Fibroblast of skin of right quadriceps (primary cell): ENCODE data around the gene CCDC88B.

Source experiments
- DNase-seq: peaks from one replicate; pipeline ENCODE4 v3.0.0-alpha.2; 2013

The CCDC88B gene

GRCh38 chr11:64364911-64365310 lies 24.9 kb downstream of the CCDC88B start:
- no peak for DNase-seq

GRCh38 chr11:64366751-64367150 lies 26.7 kb downstream of the CCDC88B start:
- no peak for DNase-seq

DNA sequence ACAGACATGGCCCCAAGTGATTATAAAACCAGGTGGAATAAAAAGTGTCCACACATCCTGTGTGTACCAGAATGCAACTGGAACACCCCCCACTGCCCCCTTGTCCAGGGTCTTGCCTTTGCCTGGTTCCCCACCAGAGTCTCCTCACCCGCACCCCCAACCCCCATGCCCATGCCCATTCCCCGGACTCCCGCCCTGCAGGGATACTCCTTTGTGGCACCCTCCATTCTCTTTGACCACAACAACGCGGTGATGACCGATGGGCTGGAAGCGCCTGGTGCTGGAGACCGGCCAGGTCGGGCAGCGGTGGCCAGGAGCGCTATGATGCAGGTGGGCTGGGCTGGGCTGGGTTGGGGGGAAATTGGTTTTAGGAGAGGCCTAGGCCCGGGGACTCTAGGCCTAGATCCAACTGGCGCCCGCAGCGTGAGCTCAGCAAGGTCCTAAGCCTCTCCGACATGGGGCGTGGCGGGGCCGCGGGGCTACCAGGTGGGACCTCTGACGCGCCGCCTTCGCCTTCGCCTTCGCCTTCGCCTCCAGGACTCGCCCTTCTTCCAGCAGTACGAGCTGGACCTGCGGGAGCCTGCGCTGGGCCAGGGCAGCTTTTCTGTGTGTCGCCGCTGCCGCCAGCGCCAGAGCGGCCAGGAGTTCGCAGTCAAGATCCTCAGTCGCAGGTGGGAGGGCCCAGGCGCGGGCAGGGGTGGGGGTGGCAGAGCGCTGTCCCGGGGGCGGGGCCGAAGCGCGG lies 28.1 kb downstream of the CCDC88B start:
- no peak for DNase-seq

DNA sequence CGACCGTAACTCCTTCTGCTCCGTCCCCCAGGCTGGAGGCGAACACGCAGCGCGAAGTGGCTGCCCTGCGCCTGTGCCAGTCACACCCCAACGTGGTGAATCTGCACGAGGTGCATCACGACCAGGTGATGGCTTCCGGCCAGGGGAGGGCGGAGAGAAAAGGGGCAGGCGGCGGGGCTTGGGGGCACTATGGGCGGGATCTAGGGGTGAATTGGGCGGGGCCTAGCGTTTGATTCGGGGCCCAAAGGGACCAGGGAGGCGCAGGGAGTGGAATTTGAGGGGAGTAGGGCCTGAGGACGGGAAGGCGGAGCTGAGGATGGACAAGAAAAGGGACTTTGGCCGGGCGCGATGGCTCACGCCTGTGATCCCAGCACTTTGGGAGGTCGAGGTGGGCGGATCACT lies 28.7 kb downstream of the CCDC88B start:
- no peak for DNase-seq

GRCh38 chr11:64369440-64370421 lies 29.7 kb downstream of the CCDC88B start:
- DNase-seq, result no peak

GRCh38 chr11:64371201-64371600 lies 31.2 kb downstream of the CCDC88B start:
- DNase-seq, result no peak

DNA sequence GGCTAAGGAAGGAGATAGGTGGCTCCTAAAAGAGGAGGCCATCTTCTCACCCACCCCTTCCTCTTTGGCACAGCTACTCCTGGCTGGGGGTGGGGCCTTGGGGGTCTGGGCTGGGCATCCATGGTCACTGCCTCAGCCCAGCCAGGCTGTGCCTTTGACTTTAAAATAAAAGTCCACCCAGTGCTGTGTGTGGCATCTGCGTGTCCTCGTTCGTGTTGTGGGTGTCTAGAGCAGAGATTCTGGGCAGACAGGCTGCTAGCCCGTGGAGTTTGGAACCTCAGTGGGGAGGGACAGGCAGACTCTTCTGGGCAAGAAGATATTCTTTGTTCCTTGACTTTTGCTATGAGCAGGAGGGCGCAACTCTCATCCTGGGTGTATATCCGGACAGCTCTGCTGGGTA lies 32.0 kb downstream of the CCDC88B start:
- DNase-seq, result no peak

DNA sequence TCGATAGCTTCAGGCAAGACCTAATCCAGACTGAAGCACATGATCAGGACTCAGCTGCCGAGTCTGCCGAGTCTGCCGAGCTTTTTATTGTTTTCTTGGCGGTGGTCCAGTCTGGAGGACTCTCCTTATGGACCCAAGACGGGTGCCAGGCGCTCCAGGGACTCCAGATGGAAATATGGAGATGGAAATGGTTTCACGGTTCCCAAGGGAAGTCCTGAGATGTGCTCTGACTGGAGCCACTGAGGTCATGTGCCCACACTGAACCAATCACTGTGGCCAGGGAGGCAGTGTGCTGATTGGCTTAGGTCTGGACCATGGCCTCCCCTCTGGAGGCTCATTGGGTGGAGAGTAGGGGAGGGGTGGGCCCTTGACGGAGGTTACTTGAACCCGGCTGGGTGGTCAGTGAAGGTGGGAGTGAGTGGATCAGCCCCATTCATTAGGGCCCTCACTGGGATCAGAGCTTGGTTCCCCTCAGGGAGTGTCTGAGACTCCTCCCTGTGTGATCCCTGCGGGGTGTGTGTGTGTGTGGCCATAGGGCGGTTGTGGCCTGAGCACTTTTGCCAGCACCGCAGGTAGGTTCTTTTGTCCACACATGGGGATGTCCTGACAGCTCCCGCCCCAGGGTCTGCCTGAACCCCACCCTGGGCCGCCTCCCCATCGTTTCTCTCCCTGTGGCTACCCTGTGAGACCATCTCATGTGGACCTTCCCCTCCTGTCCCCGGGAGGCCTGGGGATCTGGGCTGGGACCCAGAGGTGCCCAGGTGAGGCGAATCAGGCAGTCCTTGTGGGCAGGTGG lies 33.0 kb downstream of the CCDC88B start:
- DNase-seq, result peak; percentile 18

DNA sequence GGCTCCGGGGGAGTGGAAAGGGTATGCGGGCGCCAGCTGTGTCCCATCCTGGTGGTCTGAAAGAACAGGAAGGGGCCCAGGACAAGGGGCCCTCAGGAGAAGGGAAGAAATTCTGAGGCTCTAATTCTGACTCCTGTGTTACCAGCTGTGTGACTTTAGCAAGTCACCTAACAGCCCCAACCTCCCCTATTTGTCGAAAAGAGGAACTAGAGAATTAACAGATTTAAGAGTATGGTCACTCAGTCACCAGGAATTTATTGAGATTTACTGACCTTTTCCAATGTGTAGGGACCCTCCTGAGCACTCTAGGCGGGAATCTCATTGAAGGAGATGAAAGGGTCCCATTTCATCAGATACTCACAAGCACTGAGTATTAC lies 33.6 kb downstream of the CCDC88B start:
- DNase-seq, result no peak

DNA sequence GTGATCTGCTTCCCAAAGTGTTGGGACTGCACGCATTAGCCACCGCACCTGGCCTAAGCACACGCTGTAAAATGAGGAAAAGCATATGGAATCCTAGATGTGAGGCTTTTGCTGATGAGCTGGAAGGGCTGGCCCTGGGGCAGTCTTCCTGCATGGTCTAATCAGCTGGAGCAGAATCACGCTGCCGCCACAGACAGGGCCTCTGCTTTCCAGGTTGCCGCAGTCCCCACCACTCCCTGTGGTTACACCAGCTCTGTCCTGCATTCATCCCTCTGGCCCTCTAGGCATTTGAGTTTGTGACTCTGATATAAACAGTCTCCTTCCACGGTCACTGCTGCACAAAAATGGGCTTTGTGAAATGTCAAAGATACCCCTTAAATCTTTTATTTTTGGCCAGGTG lies 36.1 kb downstream of the CCDC88B start:
- DNase-seq, result no peak

DNA sequence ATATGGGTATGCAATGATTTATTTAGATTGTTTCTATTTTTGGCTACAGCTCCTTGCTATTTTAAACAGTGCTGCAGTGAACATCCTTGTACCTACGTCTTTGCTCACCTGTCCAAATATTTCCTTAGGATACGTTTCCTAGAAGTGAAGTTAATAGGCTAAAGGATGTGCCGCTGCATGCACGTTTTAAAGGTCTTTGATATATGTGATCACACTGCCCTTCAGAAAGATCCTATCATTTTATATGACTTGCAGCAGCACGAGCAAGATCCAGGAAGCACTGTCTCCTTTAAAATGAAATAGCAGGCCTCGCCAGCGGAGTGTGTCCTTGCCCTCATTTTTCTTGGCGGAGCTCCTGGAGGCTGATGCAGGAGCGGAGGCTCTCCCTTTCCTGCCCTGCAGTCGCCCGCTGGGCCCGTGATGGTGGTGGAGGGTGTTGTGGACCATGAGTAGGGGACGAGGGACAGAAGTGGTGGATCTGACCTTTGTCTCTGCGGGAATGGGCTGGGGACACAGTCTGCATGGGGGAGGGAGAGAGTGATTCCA lies 38.4 kb downstream of the CCDC88B start:
- DNase-seq, result no peak

DNA sequence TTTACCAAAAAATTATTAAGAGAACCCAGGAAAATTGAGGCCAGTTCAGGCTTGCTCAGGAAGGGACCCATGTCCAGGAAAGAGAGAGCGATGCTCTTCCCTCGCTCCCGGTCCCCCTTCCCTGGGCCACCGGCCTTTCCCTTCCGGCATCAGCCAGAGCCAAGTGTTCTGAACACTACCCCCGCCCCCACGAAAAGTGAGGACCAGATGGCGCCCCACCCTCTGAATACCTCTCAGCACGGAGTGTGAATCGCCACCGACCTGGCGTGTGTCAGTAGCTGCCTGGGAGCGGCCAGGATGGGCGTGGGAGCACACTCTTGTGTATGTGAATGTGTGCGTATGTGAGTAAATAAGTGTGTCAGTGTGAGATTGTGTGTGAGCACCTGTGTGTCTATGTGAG lies 39.2 kb downstream of the CCDC88B start:
- no peak for DNase-seq

DNA sequence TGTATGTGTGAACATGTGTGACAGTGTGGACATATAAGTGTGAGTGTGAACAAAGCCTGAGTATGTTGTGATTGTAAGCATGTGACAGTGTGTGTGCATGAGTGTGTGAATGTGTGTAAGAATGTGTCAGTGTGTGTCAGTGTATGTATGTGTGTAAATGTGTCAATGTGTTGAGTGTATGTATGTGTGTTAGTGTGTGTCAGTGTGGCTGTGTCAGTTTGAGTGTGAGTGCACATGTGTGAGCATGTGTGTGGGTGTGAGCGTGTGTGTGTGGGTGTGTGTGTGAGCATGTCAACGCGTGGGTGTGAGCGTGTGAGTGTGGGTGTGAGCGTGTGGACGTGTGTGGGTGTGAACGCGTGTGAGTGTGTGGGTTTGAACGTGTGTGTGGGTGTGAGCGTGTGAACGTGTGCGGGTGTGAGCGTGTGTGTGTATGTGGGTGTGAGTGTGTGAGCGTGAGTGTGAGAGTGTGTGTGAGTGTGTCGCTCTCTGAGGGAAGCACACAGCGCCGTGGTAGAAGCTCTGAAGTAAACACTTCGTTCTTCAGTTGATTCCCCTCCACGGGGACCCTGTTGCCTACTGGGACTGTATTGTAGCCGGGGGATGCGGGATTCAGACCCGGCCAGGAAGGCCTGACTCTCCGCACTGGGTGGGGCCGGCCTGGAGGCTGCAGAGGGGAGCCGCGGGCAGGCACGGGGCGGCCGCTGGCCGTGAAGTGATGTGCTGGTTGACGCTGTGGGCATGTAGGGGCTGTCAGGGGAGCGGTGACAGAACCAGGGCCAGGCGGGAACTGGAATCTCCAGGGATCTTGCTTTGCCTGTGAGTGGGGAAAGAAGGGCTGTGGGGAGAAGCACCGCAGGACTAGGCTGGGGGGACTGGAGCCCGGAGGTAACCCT lies 40.1 kb downstream of the CCDC88B start:
- DNase-seq, result no peak

DNA sequence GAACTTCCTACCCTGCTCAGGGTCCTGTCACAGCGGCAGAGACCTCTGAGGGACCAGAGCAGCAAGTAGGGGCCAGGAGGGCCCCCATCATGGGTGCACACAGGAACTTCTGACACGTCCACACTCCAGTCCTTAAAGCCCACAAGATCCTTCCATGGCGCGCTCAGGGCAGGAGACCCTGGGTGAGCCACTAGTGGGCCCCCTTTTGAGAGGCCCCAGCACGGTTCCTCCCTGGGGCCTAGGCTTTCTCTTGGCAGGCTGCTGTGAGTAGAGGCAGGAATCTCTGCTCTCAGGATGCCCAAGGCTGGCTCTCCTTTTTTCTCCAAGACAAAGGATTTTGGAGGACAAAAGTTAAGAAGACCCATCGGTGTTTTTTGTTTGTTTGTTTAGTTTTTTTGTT lies 41.3 kb downstream of the CCDC88B start:
- no peak for DNase-seq

GRCh38 chr11:64382047-64382446 lies 42.0 kb downstream of the CCDC88B start:
- DNase-seq, result no peak

DNA sequence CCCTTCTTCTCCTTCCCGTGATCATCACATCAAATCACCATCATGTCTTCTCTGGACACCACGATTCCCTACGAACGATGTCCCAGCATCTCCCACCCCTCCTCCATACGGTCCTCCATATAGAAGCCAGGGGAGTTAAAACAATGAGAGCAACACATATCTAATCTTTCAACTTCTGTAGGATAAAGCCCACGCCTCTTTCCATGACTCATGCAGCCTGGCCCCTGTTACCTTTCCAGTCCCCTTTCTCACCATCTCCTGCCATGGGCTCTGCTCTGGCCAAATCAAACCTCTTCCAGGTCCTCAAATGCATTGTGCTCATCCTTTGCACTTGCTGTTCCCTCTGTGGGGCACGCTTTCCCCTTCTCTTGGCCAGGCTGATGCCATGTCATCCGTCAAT lies 42.6 kb downstream of the CCDC88B start:
- no peak for DNase-seq

DNA sequence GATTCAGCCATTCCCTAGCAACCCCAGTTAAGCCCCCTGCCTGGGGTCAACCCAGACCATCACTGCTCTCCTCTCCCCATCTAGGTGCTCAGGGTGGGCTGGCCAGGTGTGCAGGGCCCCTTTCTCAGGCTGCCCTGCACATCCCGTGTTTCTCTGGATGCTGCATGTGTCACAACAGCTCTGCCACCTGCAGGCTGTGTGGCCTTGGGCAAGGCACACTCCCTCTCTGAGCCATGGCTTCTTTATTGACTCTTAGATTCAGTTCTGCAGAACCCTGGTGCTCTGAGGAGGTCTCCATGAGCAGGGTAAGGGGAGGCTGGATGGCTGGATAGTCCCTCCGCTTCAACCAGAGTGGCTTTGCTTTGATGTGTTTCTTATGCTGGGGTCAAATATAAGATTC lies 43.6 kb downstream of the CCDC88B start:
- no peak for DNase-seq

- no peak for DNase-seq
Observed at GRCh38 chr11:64384028-64384737, 44.2 kb downstream of the CCDC88B start.

DNA sequence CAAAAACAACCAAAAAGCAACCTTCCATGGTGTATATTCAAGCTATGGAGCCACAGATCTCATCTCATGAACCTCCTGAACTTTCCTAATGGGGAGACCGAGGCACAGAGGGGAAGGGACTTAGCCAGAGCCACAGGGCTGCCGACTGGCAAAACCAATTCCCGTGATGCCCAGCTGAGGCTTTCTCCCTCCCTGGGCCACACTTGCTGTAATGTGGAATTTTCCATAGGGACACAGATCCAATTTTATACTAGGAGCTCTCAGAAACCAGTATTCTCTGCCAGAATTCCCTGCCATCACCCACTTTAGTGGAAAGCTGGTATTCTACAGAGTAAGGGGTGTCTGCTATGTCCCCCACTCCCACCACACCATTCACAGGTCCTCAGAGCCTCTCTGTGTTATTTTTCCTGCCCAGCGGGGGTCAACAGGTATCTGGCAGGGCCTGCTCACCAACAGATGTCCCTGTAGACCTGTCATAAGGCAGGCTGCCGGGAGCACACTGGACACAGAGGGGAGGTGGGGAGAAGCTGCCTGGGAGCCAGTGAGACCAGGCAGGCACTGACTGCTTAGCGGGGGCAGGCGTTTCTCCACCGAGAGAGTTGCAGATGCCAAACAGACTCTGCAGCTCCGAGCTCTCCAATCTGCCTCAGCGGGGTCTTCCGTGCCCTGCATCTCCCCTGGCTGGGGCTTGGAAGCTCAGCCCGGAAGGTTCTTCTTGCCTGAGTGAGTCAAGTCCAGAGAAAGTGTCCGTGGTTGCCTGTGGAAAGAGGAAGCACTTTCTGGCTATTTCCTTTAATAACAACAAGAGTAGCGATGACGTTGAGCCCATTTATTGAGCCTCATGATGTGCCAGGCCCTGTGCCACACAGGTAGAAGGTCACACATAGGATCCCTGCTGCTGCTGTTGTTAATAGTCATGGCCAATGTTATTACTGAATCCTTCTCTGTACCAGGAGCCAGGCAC lies 45.3 kb downstream of the CCDC88B start:
- DNase-seq, result no peak
